Smooth muscle cell (in vitro differentiated cells): ENCODE data around the gene TENT5A. TPM values are rescaled to one million over a fixed set of nuclear protein-coding genes. Genes with fewer than 3 reads are reported as not detected.
"Not testable (repeated sequence)": the region's sequence is repeated elsewhere in the genome, so short reads cannot be mapped to it uniquely, and the experiment has no call there.

Source experiments
- DNase-seq: peaks from one replicate; lab custom pipeline; 2025; ENCODE audit not compliant: unreplicated experiment; lab: John Stamatoyannopoulos, UW
- H2AFZ ChIP-seq: fragments of 200-600 bp; sonication (generic); 2 replicates; pipeline ENCODE4 v1.6.0; 2016; ENCODE audit warnings: antibody characterized with exemption, low read depth, mild to moderate bottlenecking
- H3F3A ChIP-seq: fragments of 200-600 bp; sonication (generic); 2 replicates; pipeline ENCODE4 v1.6.0; 2017; ENCODE audit warnings: antibody characterized with exemption, low read depth
- H3K27ac ChIP-seq: fragments of 200-600 bp; sonication (generic); 2 replicates; pipeline ENCODE4 v1.5.1; 2016; ENCODE audit warnings: low read depth, mild to moderate bottlenecking
- H3K27me3 ChIP-seq: fragments of 200-600 bp; sonication (generic); 2 replicates; pipeline ENCODE4 v1.6.1; 2016; ENCODE audit warnings: low read depth, mild to moderate bottlenecking
- H3K36me3 ChIP-seq: fragments of 200-600 bp; sonication (generic); 2 replicates; pipeline ENCODE4 v1.5.1; 2016; ENCODE audit warnings: low read depth
- H3K4me1 ChIP-seq: fragments of 200-600 bp; sonication (generic); 2 replicates; pipeline ENCODE4 v1.5.1; 2016; ENCODE audit warnings: low read depth
- H3K4me2 ChIP-seq: fragments of 200-600 bp; sonication (generic); 2 replicates; pipeline ENCODE4 v1.6.0; 2016; ENCODE audit warnings: mild to moderate bottlenecking
- H3K4me3 ChIP-seq: fragments of 200-600 bp; sonication (generic); 2 replicates; pipeline ENCODE4 v1.5.1; 2016; ENCODE audit warnings: mild to moderate bottlenecking
- H3K79me2 ChIP-seq: fragments of 200-600 bp; sonication (generic); 2 replicates; pipeline ENCODE4 v1.6.0; 2016; ENCODE audit warnings: low read depth, mild to moderate bottlenecking
- H3K9ac ChIP-seq: fragments of 200-600 bp; sonication (generic); 2 replicates; pipeline ENCODE4 v1.6.0; 2016; ENCODE audit warnings: low read depth
- H3K9me3 ChIP-seq: fragments of 200-600 bp; sonication (generic); replicated peaks from 2 replicates; pipeline ENCODE4 v1.5.1; 2016; ENCODE audit warnings: low read depth
- H4K20me1 ChIP-seq: fragments of 200-600 bp; sonication (generic); 2 replicates; pipeline ENCODE4 v1.6.0; 2016; ENCODE audit warnings: low read depth
- CTCF ChIP-seq: fragments of 200-600 bp; sonication (generic); IDR thresholded peaks from 2 replicates; pipeline ENCODE4 v1.5.1; 2017; ENCODE audit warnings: borderline replicate concordance, mild to moderate bottlenecking, antibody characterized with exemption; ENCODE audit not compliant: insufficient read depth, poor library complexity, severe bottlenecking
- WGBS: methylation state at CpG from one replicate; pipeline ENCODE4 v1.1.7; 2016; ENCODE audit warnings: low lambda C conversion rate; 5-methylcytosine and 5-hydroxymethylcytosine counted together
- polyA plus RNA-seq: library from polyadenylated mRNA; unstranded; fragments of >200 nt; fragmentation: Nextera tagmentation; extraction: Ambion mirVana; gene quantifications from 2 replicates; pipeline ENCODE4 v1.2.1, GENCODE V29; 2016
- total RNA-seq: library from RNA; depleted of rRNA; stranded (reverse); fragments of >200 nt; gene quantifications from 2 replicates; pipeline ENCODE4 v1.2.3, GENCODE V29; 2014

Gene TENT5A
- total and polyA plus RNA-seq, 2 experiments from 2014 or later: 123 to 151 TPM

GRCh38 chr6:81743649-81744048 is 8.8 kb downstream of the TENT5A start:
- WGBS: 83% methylated on average over 1 of the region's 1 CpG
- Histone ChIP-seq H3K36me3 (no peaks in the 10 kb centered on the region), H4K20me1 (peaks cover 59% of the 10 kb centered on the region), H3F3A (peaks cover 3% of the 10 kb centered on the region), H3K9me3 (no peaks in the 10 kb centered on the region), H3K27ac (peak overlapping the region; percentile 25), H3K4me3 (no peak overlapping the region), H3K4me2 (no peak overlapping the region), H3K79me2 (peaks cover 42% of the 10 kb centered on the region), H3K4me1 (peaks cover 40% of the 10 kb centered on the region), H2AFZ (no peak overlapping the region), H3K27me3 (no peaks in the 10 kb centered on the region), H3K9ac (no peak overlapping the region)
- TF ChIP-seq CTCF: no peak
- no peak for DNase-seq

GRCh38 chr6:81741689-81742088 is 10.8 kb downstream of the TENT5A start:
- H3K4me3 ChIP-seq: no peak overlapping the region
- no peaks in the 10 kb centered on the region for H3K9me3 ChIP-seq
- peaks cover 40% of the 10 kb centered on the region for H4K20me1 ChIP-seq
- peaks cover 3% of the 10 kb centered on the region for H3F3A ChIP-seq
- peaks cover 34% of the 10 kb centered on the region for H3K79me2 ChIP-seq
- no peaks in the 10 kb centered on the region for H3K27me3 ChIP-seq
- H3K27ac ChIP-seq: peak overlapping the region; percentile 51
- peaks cover 22% of the 10 kb centered on the region for H3K4me1 ChIP-seq
- no peak overlapping the region for H2AFZ ChIP-seq
- no peak for DNase-seq
- no peak overlapping the region for H3K9ac ChIP-seq
- no peak overlapping the region for H3K4me2 ChIP-seq
- 80% methylated on average over 2 of the region's 2 CpGs for WGBS
- no peak for TF ChIP-seq CTCF
- no peaks in the 10 kb centered on the region for H3K36me3 ChIP-seq

GRCh38 chr6:81740591-81740990 is 11.9 kb downstream of the TENT5A start:
- H3K9me3 ChIP-seq, H3K27ac ChIP-seq, H2AFZ ChIP-seq: not testable (repeated sequence)

GRCh38 chr6:81739230-81740195 is 13.0 kb downstream of the TENT5A start:
- Histone ChIP-seq H3K9me3 (no peaks in the 10 kb centered on the region), H3K4me3 (no peak overlapping the region), H3K79me2 (peaks cover 25% of the 10 kb centered on the region), H3K27me3 (no peaks in the 10 kb centered on the region), H3K4me1 (peaks cover 3% of the 10 kb centered on the region), H3K9ac (no peak overlapping the region), H3K36me3 (no peaks in the 10 kb centered on the region), H3K27ac (no peak overlapping the region), H2AFZ (no peak overlapping the region), H3F3A (peaks cover 3% of the 10 kb centered on the region), H4K20me1 (peaks cover 18% of the 10 kb centered on the region), H3K4me2 (no peak overlapping the region)
- WGBS: 89% methylated on average over 6 of the region's 6 CpGs
- no peak for TF ChIP-seq CTCF
- no peak for DNase-seq

More at GRCh38 chr6:81740591-81740990, 11.9 kb downstream of the TENT5A start:
- Histone ChIP-seq H3K79me2 (peaks cover 26% of the 10 kb centered on the region), H3K4me1 (peaks cover 11% of the 10 kb centered on the region), H4K20me1 (peaks cover 29% of the 10 kb centered on the region)
- not testable (repeated sequence) for H3K4me3 ChIP-seq, H3K9ac ChIP-seq, H3K4me2 ChIP-seq, H3F3A ChIP-seq, H3K36me3 ChIP-seq, H3K27me3 ChIP-seq, DNase-seq
